Mononuclear cell (primary cell): ENCODE data around the gene TEAD2. TPM values are rescaled to one million over a fixed set of nuclear protein-coding genes. Genes with fewer than 3 reads are reported as not detected.
"Not testable (repeated sequence)": the region's sequence is repeated elsewhere in the genome, so short reads cannot be mapped to it uniquely, and the experiment has no call there.

ENCODE experiments used
- H3K27me3 ChIP-seq: 2 replicates; pipeline ENCODE4 v1.6.0; 2011; ENCODE audit warnings: low read length, control low read depth; ENCODE audit not compliant: insufficient read depth
- H3K4me1 ChIP-seq: 2 replicates; pipeline ENCODE4 v1.5.1; 2011; ENCODE audit warnings: mild to moderate bottlenecking, low read length, control low read depth; ENCODE audit not compliant: insufficient read depth
- H3K4me3 ChIP-seq: 2 replicates; pipeline ENCODE4 v1.5.1; 2011; ENCODE audit warnings: mild to moderate bottlenecking, low read length, moderate library complexity
- H3K9me3 ChIP-seq: 2 replicates; pipeline ENCODE4 v1.5.1; 2011; ENCODE audit warnings: low read depth, mild to moderate bottlenecking, control low read depth, low read length
- total RNA-seq: library from RNA; depleted of rRNA; stranded (reverse); fragments of >200 nt; gene quantifications from one replicate; pipeline ENCODE4 v1.2.3, GENCODE V29; 2012

Gene TEAD2
- total RNA-seq, 1 donor, result 0.10 TPM

GRCh38 chr19:49391581-49392399 is 29.6 kb upstream of the TEAD2 start:
- no peaks in the 10 kb centered on the region for H3K27me3 ChIP-seq
- H3K4me3 ChIP-seq, result no peak overlapping the region
- H3K9me3 ChIP-seq, result no peaks in the 10 kb centered on the region
- peaks cover 13% of the 10 kb centered on the region for H3K4me1 ChIP-seq

- H3K27me3 ChIP-seq, result no peaks in the 10 kb centered on the region
- H3K4me3 ChIP-seq, result no peak overlapping the region
- peaks cover 13% of the 10 kb centered on the region for H3K4me1 ChIP-seq
- no peaks in the 10 kb centered on the region for H3K9me3 ChIP-seq
These were observed 28.7 kb upstream of the TEAD2 start for GRCh38 chr19:49390929-49391359.

GRCh38 chr19:49390131-49390928 is 28.1 kb upstream of the TEAD2 start:
- Histone ChIP-seq H3K4me3 (no peak overlapping the region), H3K4me1 (peaks cover 13% of the 10 kb centered on the region), H3K9me3 (no peaks in the 10 kb centered on the region), H3K27me3 (no peaks in the 10 kb centered on the region)

GRCh38 chr19:49389406-49389805 is 27.2 kb upstream of the TEAD2 start:
- Histone ChIP-seq H3K4me3 (no peak overlapping the region), H3K4me1 (peaks cover 13% of the 10 kb centered on the region), H3K9me3 (no peaks in the 10 kb centered on the region), H3K27me3 (no peaks in the 10 kb centered on the region)

GRCh38 chr19:49387936-49388372 is 25.7 kb upstream of the TEAD2 start, which contains the start of gene KASH5:
Gene KASH5 (plus strand): TSS chr19:49388249. CDS start chr19:49390884, 2,635 bp downstream.
- H3K9me3 ChIP-seq, result no peaks in the 10 kb centered on the region
- H3K27me3 ChIP-seq, result no peaks in the 10 kb centered on the region
- no peak within 1 kb of the TSS for H3K4me3 ChIP-seq
- peaks cover 13% of the 10 kb centered on the region for H3K4me1 ChIP-seq

GRCh38 chr19:49383599-49383998 is 21.4 kb upstream of the TEAD2 start:
- Histone ChIP-seq H3K27me3 (no peaks in the 10 kb centered on the region), H3K9me3 (peaks cover 12% of the 10 kb centered on the region), H3K4me1 (peaks cover 6% of the 10 kb centered on the region), H3K4me3 (no peak overlapping the region)

GRCh38 chr19:49382639-49383038 is 20.4 kb upstream of the TEAD2 start:
- Histone ChIP-seq H3K9me3 (peaks cover 12% of the 10 kb centered on the region), H3K4me3 (no peak overlapping the region), H3K27me3 (no peaks in the 10 kb centered on the region), H3K4me1 (no peaks in the 10 kb centered on the region)

GRCh38 chr19:49380391-49380790 is 18.2 kb upstream of the TEAD2 start:
- Histone ChIP-seq H3K9me3 (peaks cover 12% of the 10 kb centered on the region), H3K4me3 (no peak overlapping the region), H3K4me1 (no peaks in the 10 kb centered on the region), H3K27me3 (no peaks in the 10 kb centered on the region)

- Histone ChIP-seq H3K27me3 (no peaks in the 10 kb centered on the region), H3K4me3 (no peak overlapping the region), H3K4me1 (no peaks in the 10 kb centered on the region), H3K9me3 (peaks cover 12% of the 10 kb centered on the region)
These were observed 16.3 kb upstream of the TEAD2 start for GRCh38 chr19:49378512-49378911.

GRCh38 chr19:49374665-49375434 is 12.6 kb upstream of the TEAD2 start:
- Histone ChIP-seq H3K4me3 (no peak overlapping the region), H3K27me3 (no peaks in the 10 kb centered on the region), H3K4me1 (no peaks in the 10 kb centered on the region), H3K9me3 (no peaks in the 10 kb centered on the region)

GRCh38 chr19:49373174-49373573 is 11.0 kb upstream of the TEAD2 start:
- not testable (repeated sequence) for H3K9me3 ChIP-seq, H3K4me1 ChIP-seq, H3K4me3 ChIP-seq, H3K27me3 ChIP-seq

GRCh38 chr19:49371184-49371583 is 9.0 kb upstream of the TEAD2 start:
- Histone ChIP-seq H3K9me3 (peaks cover 6% of the 10 kb centered on the region), H3K27me3 (no peaks in the 10 kb centered on the region), H3K4me3 (no peak overlapping the region), H3K4me1 (no peaks in the 10 kb centered on the region)

- Histone ChIP-seq H3K9me3 (peaks cover 6% of the 10 kb centered on the region), H3K27me3 (peaks cover 6% of the 10 kb centered on the region), H3K4me3 (no peak overlapping the region), H3K4me1 (peaks cover 6% of the 10 kb centered on the region)
These were observed 6.6 kb upstream of the TEAD2 start for GRCh38 chr19:49368711-49369358.

GRCh38 chr19:49366110-49366509 is 3.9 kb upstream of the TEAD2 start:
- Histone ChIP-seq H3K4me3 (no peak overlapping the region), H3K9me3 (peaks cover 6% of the 10 kb centered on the region), H3K4me1 (peaks cover 30% of the 10 kb centered on the region), H3K27me3 (peaks cover 28% of the 10 kb centered on the region)
